BJ (cell line): ENCODE results near the gene THEM4. TPM values are rescaled to one million over a fixed set of nuclear protein-coding genes. Genes with fewer than 3 reads are reported as not detected.

Source experiments
- CTCF ChIA-PET: fragments of 350-600 bp; formaldehyde crosslinking; extraction: SDS; loops from one replicate; lab custom pipeline; 2021; ENCODE audit warnings: antibody characterized with exemption, inconsistent platforms; lab: Yijun Ruan, JAX
- POLR2A ChIA-PET: fragments of 300-600 bp; sonication (Branson Sonifier 250); formaldehyde crosslinking; extraction: SDS; loops from one replicate; lab custom pipeline; 2021; ENCODE audit warnings: antibody characterized with exemption; lab: Charles Lee
- DNase-seq: peaks from one replicate; pipeline ENCODE4 v3.0.0-alpha.2; 2011; ENCODE audit warnings: low read depth
- H3K27me3 ChIP-seq: 2 replicates; pipeline ENCODE4 v1.6.0; 2011; ENCODE audit warnings: low read length; ENCODE audit not compliant: control insufficient read depth, insufficient read depth
- H3K36me3 ChIP-seq: 2 replicates; pipeline ENCODE4 v1.5.1; 2011; ENCODE audit warnings: low read length; ENCODE audit not compliant: control insufficient read depth, insufficient read depth
- H3K4me3 ChIP-seq: 2 replicates; pipeline ENCODE4 v1.5.1; 2011; ENCODE audit warnings: low read depth, mild to moderate bottlenecking, control low read depth, low read length
- CTCF ChIP-seq: IDR thresholded peaks from 2 replicates; pipeline ENCODE4 v1.5.1; 2011; ENCODE audit warnings: low read depth, mild to moderate bottlenecking, control low read depth, inconsistent platforms, low read length, moderate library complexity; ENCODE audit not compliant: insufficient read depth
- polyA plus RNA-seq: library from polyadenylated mRNA; depleted of rRNA; stranded (reverse); fragments of >200 nt; gene quantifications from 2 replicates; pipeline ENCODE4 v1.2.3, GENCODE V29; 2011

Gene THEM4
- polyA plus RNA-seq, 1 experiment: 11.7 TPM

- no peak for TF ChIP-seq CTCF
- Histone ChIP-seq H3K36me3 (no peaks in the 10 kb centered on the region), H3K27me3 (peaks cover 6% of the 10 kb centered on the region), H3K4me3 (no peak within 1 kb of the TSS)
- no peak for DNase-seq
- POLR2A ChIA-PET: no interaction called here
- CTCF ChIA-PET: interaction anchor here (1.1 kb wide), 1 partner anchor 12 kb away, joined by 3 read pairs; no protein-coding TSS in a partner anchor
Measured at GRCh38 chr1:151831605-151832004, 77.7 kb downstream of the THEM4 start, which contains the start of gene RORC. RORC (minus strand) TSS chr1:151831802; CDS start chr1:151831764, 38 bp downstream.

- no peak for TF ChIP-seq CTCF
- H3K4me3 ChIP-seq: no peak overlapping the region
- DNase-seq: no peak
- H3K36me3 ChIP-seq: no peaks in the 10 kb centered on the region
- ChIA-PET POLR2A (no interaction called here), CTCF (interaction anchor here (1.1 kb wide), 1 partner anchor 13 kb away, joined by 3 read pairs; no protein-coding TSS in a partner anchor)
- peaks cover 8% of the 10 kb centered on the region for H3K27me3 ChIP-seq
Measured at GRCh38 chr1:151831256-151831591, 78.1 kb downstream of the THEM4 start.

GRCh38 chr1:151830055-151830454 lies 79.3 kb downstream of the THEM4 start:
- CTCF ChIA-PET: interaction anchor here (1.0 kb wide), 1 partner anchor 18 kb away, joined by 3 read pairs; no protein-coding TSS in a partner anchor
- Histone ChIP-seq H3K36me3 (no peaks in the 10 kb centered on the region), H3K27me3 (peaks cover 15% of the 10 kb centered on the region), H3K4me3 (no peak overlapping the region)
- DNase-seq: no peak
- TF ChIP-seq CTCF: no peak
- POLR2A ChIA-PET: no interaction called here

GRCh38 chr1:151829352-151830046 lies 79.8 kb downstream of the THEM4 start:
- Histone ChIP-seq H3K4me3 (no peak overlapping the region), H3K36me3 (no peaks in the 10 kb centered on the region), H3K27me3 (peaks cover 17% of the 10 kb centered on the region)
- CTCF ChIA-PET: interaction anchor here (1.0 kb wide), 1 partner anchor 17 kb away, joined by 3 read pairs; no protein-coding TSS in a partner anchor
- no peak for TF ChIP-seq CTCF
- DNase-seq: no peak
- POLR2A ChIA-PET: no interaction called here

- no peak for TF ChIP-seq CTCF
- no peak overlapping the region for H3K4me3 ChIP-seq
- POLR2A ChIA-PET: no interaction called here
- H3K27me3 ChIP-seq: peaks cover 21% of the 10 kb centered on the region
- CTCF ChIA-PET: no interaction called here
- DNase-seq: no peak
- H3K36me3 ChIP-seq: no peaks in the 10 kb centered on the region
Measured at GRCh38 chr1:151828921-151829320, 80.4 kb downstream of the THEM4 start.
